GM23338 (cell line): ENCODE results near the gene PTN. TPM values are rescaled to one million over a fixed set of nuclear protein-coding genes. Genes with fewer than 3 reads are reported as not detected.

Experiments
- ATAC-seq: fragments of 200-7000 bp; cut with Tn5 transposase; 3 replicates; pipeline ENCODE4 v1.9.1; 2020
- DNase-seq: peaks from one replicate; pipeline ENCODE4 v3.0.0-alpha.2; 2015; ENCODE audit warnings: low spot score
- H2AFZ ChIP-seq: fragments of 200-600 bp; sonication (generic); 2 replicates; pipeline ENCODE4 v1.8.0; 2016; ENCODE audit warnings: antibody characterized with exemption, mild to moderate bottlenecking, moderate library complexity
- H3F3A ChIP-seq: fragments of 200-600 bp; sonication (generic); replicated peaks from 2 replicates; pipeline ENCODE4 v1.8.0; 2017; ENCODE audit warnings: antibody characterized with exemption, mixed run types, low read depth
- H3K27ac ChIP-seq: fragments of 200-600 bp; sonication (generic); 2 replicates; pipeline ENCODE4 v1.6.1; 2016; ENCODE audit warnings: low read depth
- H3K27me3 ChIP-seq: fragments of 200-600 bp; sonication (generic); 2 replicates; pipeline ENCODE4 v1.8.0; 2016; ENCODE audit warnings: mild to moderate bottlenecking, mixed run types, moderate library complexity; ENCODE audit not compliant: insufficient read depth
- H3K36me3 ChIP-seq: fragments of 200-600 bp; sonication (generic); 2 replicates; pipeline ENCODE4 v1.8.0; 2016; ENCODE audit warnings: mild to moderate bottlenecking; ENCODE audit not compliant: insufficient read depth
- H3K4me1 ChIP-seq: fragments of 200-600 bp; sonication (generic); 2 replicates; pipeline ENCODE4 v1.8.0; 2016; ENCODE audit warnings: mild to moderate bottlenecking, moderate library complexity; ENCODE audit not compliant: insufficient read depth
- H3K4me2 ChIP-seq: fragments of 200-600 bp; sonication (generic); 2 replicates; pipeline ENCODE4 v1.7.1; 2017; ENCODE audit warnings: mixed run types
- H3K4me3 ChIP-seq: fragments of 200-600 bp; sonication (generic); 2 replicates; pipeline ENCODE4 v1.6.1; 2016; ENCODE audit warnings: mixed run types
- H3K79me2 ChIP-seq: fragments of 200-600 bp; sonication (generic); replicated peaks from 2 replicates; pipeline ENCODE4 v1.8.0; 2017; ENCODE audit warnings: mild to moderate bottlenecking; ENCODE audit not compliant: insufficient read depth
- H3K9me2 ChIP-seq: fragments of 200-600 bp; sonication (generic); 2 replicates; pipeline ENCODE4 v1.8.0; 2017; ENCODE audit not compliant: insufficient read depth
- H4K20me1 ChIP-seq: fragments of 200-600 bp; sonication (generic); replicated peaks from 2 replicates; pipeline ENCODE4 v1.8.0; 2017; ENCODE audit warnings: mild to moderate bottlenecking; ENCODE audit not compliant: insufficient read depth
- H3K27ac Mint-ChIP-seq: 2 replicates; pipeline ENCODE4 v1.8.0; 2020; ENCODE audit warnings: inconsistent platforms, mild to moderate bottlenecking, moderate library complexity, mixed read lengths
- H3K27me3 Mint-ChIP-seq: 3 replicates; pipeline ENCODE4 v1.8.0; 2022; ENCODE audit warnings: low read depth, mild to moderate bottlenecking, moderate library complexity, mixed read lengths, inconsistent platforms; ENCODE audit not compliant: insufficient read depth, poor library complexity
- H3K36me3 Mint-ChIP-seq: 3 replicates; pipeline ENCODE4 v1.8.0; 2021; ENCODE audit warnings: low read depth, mild to moderate bottlenecking, inconsistent platforms, moderate library complexity, mixed read lengths
- H3K4me1 Mint-ChIP-seq: 3 replicates; pipeline ENCODE4 v1.8.0; 2020; ENCODE audit warnings: mild to moderate bottlenecking, inconsistent platforms, mixed read lengths
- H3K4me3 Mint-ChIP-seq: 3 replicates; pipeline ENCODE4 v1.8.0; 2021; ENCODE audit warnings: moderate library complexity, mild to moderate bottlenecking, inconsistent platforms, mixed read lengths
- H3K9me3 Mint-ChIP-seq: 3 replicates; pipeline ENCODE4 v1.8.0; 2020; ENCODE audit warnings: moderate library complexity, mild to moderate bottlenecking, inconsistent platforms, mixed read lengths
- CREB1 ChIP-seq: fragments of 250-450 bp; sonication (Bioruptor Pico); IDR thresholded peaks from 2 replicates; pipeline ENCODE4 v1.5.0; 2020; ENCODE audit warnings: low read depth, mild to moderate bottlenecking, moderate library complexity
- STAT1 ChIP-seq: IDR thresholded peaks from one replicate; pipeline ENCODE4 v1.6.1; 2016; ENCODE audit warnings: antibody characterized with exemption; ENCODE audit not compliant: unreplicated experiment
- ZNF331 ChIP-seq: fragments of 250-450 bp; sonication (Bioruptor Pico); IDR thresholded peaks from 2 replicates; pipeline ENCODE4 v1.5.0; 2020; ENCODE audit warnings: low read depth, mild to moderate bottlenecking, moderate library complexity
- polyA plus RNA-seq: library from polyadenylated mRNA; unstranded; fragments of >200 nt; fragmentation: Nextera tagmentation; extraction: Ambion mirVana; gene quantifications from 2 replicates; pipeline ENCODE4 v1.2.1, GENCODE V29; 2016
- total RNA-seq: library from RNA; depleted of rRNA; stranded (reverse); fragments of >200 nt; shearing (Covaris generic); gene quantifications from 2 replicates; pipeline ENCODE4 v1.2.3, GENCODE V29; 2014
- TF ChIP-seq, protein P1 (sequence below): IDR thresholded peaks from one replicate; pipeline ENCODE4 v1.6.1; 2018; ENCODE audit warnings: antibody characterized with exemption; ENCODE audit not compliant: unreplicated experiment
- TF ChIP-seq, protein P2 (sequence below): fragments of 250-450 bp; sonication (Bioruptor Pico); IDR thresholded peaks from 2 replicates; pipeline ENCODE4 v1.5.0; 2020; ENCODE audit warnings: mild to moderate bottlenecking, moderate library complexity

PTN gene
- total and polyA plus RNA-seq, 2 experiments from 2014 or later = 20.1 to 39.4 TPM

DNA sequence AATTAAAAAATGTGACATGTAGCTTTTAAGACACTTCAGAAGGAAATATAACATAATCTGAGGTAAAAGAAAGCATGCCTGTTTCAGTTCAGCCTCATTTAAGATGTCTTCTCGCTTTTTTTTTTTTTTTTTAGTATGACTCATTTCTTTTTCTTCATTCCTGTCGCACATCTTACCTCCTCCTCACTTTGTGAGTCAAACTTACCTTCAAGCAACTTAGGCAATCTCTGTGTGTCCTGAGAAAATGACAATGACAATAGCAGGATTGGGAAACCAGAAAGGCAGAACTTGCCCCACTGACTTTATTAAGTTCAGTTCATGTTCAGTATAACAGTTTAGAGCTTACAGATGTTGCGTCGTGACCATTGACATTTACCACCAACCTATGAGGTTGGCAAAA lies 7.7 kb downstream of the PTN start (continued):
- TF ChIP-seq, protein P1, sequence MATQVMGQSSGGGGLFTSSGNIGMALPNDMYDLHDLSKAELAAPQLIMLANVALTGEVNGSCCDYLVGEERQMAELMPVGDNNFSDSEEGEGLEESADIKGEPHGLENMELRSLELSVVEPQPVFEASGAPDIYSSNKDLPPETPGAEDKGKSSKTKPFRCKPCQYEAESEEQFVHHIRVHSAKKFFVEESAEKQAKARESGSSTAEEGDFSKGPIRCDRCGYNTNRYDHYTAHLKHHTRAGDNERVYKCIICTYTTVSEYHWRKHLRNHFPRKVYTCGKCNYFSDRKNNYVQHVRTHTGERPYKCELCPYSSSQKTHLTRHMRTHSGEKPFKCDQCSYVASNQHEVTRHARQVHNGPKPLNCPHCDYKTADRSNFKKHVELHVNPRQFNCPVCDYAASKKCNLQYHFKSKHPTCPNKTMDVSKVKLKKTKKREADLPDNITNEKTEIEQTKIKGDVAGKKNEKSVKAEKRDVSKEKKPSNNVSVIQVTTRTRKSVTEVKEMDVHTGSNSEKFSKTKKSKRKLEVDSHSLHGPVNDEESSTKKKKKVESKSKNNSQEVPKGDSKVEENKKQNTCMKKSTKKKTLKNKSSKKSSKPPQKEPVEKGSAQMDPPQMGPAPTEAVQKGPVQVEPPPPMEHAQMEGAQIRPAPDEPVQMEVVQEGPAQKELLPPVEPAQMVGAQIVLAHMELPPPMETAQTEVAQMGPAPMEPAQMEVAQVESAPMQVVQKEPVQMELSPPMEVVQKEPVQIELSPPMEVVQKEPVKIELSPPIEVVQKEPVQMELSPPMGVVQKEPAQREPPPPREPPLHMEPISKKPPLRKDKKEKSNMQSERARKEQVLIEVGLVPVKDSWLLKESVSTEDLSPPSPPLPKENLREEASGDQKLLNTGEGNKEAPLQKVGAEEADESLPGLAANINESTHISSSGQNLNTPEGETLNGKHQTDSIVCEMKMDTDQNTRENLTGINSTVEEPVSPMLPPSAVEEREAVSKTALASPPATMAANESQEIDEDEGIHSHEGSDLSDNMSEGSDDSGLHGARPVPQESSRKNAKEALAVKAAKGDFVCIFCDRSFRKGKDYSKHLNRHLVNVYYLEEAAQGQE = no peak
- no peak for TF ChIP-seq CREB1 (CRISPR knock-in tag)
- no peak for TF ChIP-seq STAT1

DNA sequence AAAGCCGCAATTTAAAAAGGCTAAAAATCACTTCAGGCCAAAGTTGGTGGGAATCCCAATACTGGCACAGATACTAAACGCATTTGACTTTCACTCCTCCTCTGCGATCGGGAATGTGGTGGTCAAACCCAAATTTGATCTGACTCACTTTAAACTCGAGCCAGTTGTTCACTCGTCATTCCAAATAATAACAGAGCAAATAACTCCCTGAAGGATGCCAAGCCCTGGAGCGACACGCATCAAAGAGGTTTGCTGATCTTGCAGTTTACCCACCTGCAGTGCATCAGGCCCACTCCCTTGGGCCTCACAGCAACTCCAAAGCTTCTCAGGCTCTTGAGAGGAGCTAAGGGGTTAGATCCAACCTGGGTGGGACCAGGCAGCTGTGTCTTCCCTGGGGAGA lies 12.2 kb downstream of the PTN start:
- no peak overlapping the region for H2AFZ ChIP-seq
- no peak overlapping the region for H3K4me3 Mint-ChIP-seq
- H3K4me1 Mint-ChIP-seq = peaks cover 11% of the 10 kb centered on the region; the same call in 2 of the 3 replicates
- H3K27ac Mint-ChIP-seq = no peak overlapping the region
- no peaks in the 10 kb centered on the region for H4K20me1 ChIP-seq
- no peak overlapping the region for H3K4me2 ChIP-seq
- TF ChIP-seq, protein P1 = no peak
- TF ChIP-seq ZNF331 (CRISPR knock-in tag) (no peak), STAT1 (no peak)
- TF ChIP-seq, protein P2, sequence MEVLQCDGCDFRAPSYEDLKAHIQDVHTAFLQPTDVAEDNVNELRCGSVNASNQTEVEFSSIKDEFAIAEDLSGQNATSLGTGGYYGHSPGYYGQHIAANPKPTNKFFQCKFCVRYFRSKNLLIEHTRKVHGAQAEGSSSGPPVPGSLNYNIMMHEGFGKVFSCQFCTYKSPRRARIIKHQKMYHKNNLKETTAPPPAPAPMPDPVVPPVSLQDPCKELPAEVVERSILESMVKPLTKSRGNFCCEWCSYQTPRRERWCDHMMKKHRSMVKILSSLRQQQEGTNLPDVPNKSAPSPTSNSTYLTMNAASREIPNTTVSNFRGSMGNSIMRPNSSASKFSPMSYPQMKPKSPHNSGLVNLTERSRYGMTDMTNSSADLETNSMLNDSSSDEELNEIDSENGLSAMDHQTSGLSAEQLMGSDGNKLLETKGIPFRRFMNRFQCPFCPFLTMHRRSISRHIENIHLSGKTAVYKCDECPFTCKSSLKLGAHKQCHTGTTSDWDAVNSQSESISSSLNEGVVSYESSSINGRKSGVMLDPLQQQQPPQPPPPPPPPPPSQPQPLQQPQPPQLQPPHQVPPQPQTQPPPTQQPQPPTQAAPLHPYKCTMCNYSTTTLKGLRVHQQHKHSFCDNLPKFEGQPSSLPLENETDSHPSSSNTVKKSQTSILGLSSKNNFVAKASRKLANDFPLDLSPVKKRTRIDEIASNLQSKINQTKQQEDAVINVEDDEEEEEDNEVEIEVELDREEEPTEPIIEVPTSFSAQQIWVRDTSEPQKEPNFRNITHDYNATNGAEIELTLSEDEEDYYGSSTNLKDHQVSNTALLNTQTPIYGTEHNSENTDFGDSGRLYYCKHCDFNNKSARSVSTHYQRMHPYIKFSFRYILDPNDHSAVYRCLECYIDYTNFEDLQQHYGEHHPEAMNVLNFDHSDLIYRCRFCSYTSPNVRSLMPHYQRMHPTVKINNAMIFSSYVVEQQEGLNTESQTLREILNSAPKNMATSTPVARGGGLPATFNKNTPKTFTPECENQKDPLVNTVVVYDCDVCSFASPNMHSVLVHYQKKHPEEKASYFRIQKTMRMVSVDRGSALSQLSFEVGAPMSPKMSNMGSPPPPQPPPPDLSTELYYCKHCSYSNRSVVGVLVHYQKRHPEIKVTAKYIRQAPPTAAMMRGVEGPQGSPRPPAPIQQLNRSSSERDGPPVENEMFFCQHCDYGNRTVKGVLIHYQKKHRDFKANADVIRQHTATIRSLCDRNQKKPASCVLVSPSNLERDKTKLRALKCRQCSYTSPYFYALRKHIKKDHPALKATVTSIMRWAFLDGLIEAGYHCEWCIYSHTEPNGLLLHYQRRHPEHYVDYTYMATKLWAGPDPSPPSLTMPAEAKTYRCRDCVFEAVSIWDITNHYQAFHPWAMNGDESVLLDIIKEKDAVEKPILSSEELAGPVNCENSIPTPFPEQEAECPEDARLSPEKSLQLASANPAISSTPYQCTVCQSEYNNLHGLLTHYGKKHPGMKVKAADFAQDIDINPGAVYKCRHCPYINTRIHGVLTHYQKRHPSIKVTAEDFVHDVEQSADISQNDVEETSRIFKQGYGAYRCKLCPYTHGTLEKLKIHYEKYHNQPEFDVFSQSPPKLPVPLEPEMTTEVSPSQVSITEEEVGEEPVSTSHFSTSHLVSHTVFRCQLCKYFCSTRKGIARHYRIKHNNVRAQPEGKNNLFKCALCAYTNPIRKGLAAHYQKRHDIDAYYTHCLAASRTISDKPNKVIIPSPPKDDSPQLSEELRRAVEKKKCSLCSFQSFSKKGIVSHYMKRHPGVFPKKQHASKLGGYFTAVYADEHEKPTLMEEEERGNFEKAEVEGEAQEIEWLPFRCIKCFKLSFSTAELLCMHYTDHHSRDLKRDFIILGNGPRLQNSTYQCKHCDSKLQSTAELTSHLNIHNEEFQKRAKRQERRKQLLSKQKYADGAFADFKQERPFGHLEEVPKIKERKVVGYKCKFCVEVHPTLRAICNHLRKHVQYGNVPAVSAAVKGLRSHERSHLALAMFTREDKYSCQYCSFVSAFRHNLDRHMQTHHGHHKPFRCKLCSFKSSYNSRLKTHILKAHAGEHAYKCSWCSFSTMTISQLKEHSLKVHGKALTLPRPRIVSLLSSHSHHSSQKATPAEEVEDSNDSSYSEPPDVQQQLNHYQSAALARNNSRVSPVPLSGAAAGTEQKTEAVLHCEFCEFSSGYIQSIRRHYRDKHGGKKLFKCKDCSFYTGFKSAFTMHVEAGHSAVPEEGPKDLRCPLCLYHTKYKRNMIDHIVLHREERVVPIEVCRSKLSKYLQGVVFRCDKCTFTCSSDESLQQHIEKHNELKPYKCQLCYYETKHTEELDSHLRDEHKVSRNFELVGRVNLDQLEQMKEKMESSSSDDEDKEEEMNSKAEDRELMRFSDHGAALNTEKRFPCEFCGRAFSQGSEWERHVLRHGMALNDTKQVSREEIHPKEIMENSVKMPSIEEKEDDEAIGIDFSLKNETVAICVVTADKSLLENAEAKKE (CRISPR knock-in tag) = no peak
- H3K36me3 ChIP-seq = no peaks in the 10 kb centered on the region
- no peak for DNase-seq
- no peaks in the 10 kb centered on the region for H3K79me2 ChIP-seq
- H3K36me3 Mint-ChIP-seq = peaks cover 10% of the 10 kb centered on the region
- no peaks in the 10 kb centered on the region for H3K9me3 Mint-ChIP-seq
- H3K9me2 ChIP-seq = peaks cover 12% of the 10 kb centered on the region; the same call in 1 of the 2 replicates
- no peaks in the 10 kb centered on the region for H3K27me3 ChIP-seq
- H3K4me3 ChIP-seq = no peak overlapping the region
- 0 out of 2 replicates have a peak, but pooled peaks cover 11% of the 10 kb centered on the region for H3K4me1 ChIP-seq
- peak; percentile 50; the same call in 2 of the 3 replicates for ATAC-seq
- H3K27ac ChIP-seq = no peak overlapping the region
- H3F3A ChIP-seq = no peaks in the 10 kb centered on the region
- no peaks in the 10 kb centered on the region for H3K27me3 Mint-ChIP-seq
